A673 (cell line): ENCODE data around the gene EIF4EBP3. TPM values are rescaled to one million over a fixed set of nuclear protein-coding genes. Genes with fewer than 3 reads are reported as not detected.

ENCODE experiments used
- BruUV-seq: library from RNA; stranded (reverse); fragments of 400-500 nt; replicated peaks from 2 replicates; lab custom pipeline; 2021; lab: Mats Ljungman, UMichigan
- CTCF ChIA-PET: fragments of 300-600 bp; sonication (Branson Sonifier 250); formaldehyde crosslinking; loops from one replicate; lab custom pipeline; 2022; ENCODE audit warnings: antibody characterized with exemption; lab: Charles Lee
- POLR2A ChIA-PET: fragments of 300-600 bp; sonication (Branson Sonifier 250); formaldehyde crosslinking; loops from one replicate; lab custom pipeline; 2022; ENCODE audit warnings: antibody characterized with exemption; ENCODE audit not compliant: low non-redundant PET; lab: Charles Lee
- DNase-seq: peaks from one replicate; pipeline ENCODE4 v3.0.0-alpha.2; 2015; ENCODE audit warnings: low spot score
- H3K27ac ChIP-seq: fragments of 200-600 bp; sonication (generic); 2 replicates; pipeline ENCODE4 v1.5.1; 2016; ENCODE audit warnings: mixed run types, low read depth, mild to moderate bottlenecking, mixed read lengths, antibody characterized with exemption, low read length; ENCODE audit not compliant: poor library complexity, severe bottlenecking
- H3K27me3 ChIP-seq: fragments of 200-600 bp; sonication (generic); replicated peaks from 2 replicates; pipeline ENCODE4 v1.6.1; 2017; ENCODE audit warnings: mixed run types, low read depth, mild to moderate bottlenecking, mixed read lengths, antibody characterized with exemption, low read length; ENCODE audit not compliant: insufficient read depth, poor library complexity
- H3K36me3 ChIP-seq: fragments of 200-600 bp; sonication (generic); 2 replicates; pipeline ENCODE4 v1.6.1; 2016; ENCODE audit warnings: mixed run types, mild to moderate bottlenecking, mixed read lengths, antibody characterized with exemption, low read length; ENCODE audit not compliant: insufficient read depth, poor library complexity, severe bottlenecking
- H3K4me1 ChIP-seq: fragments of 200-600 bp; sonication (generic); 2 replicates; pipeline ENCODE4 v1.6.1; 2017; ENCODE audit warnings: mixed run types, mild to moderate bottlenecking, mixed read lengths, antibody characterized with exemption, low read length; ENCODE audit not compliant: insufficient read depth, poor library complexity, severe bottlenecking
- H3K4me3 ChIP-seq: fragments of 200-600 bp; sonication (generic); 2 replicates; pipeline ENCODE4 v1.5.1; 2016; ENCODE audit warnings: low read depth, mixed run types, mild to moderate bottlenecking, mixed read lengths, low read length; ENCODE audit not compliant: poor library complexity, severe bottlenecking
- H3K9me3 ChIP-seq: fragments of 200-600 bp; sonication (generic); 2 replicates; pipeline ENCODE4 v1.6.1; 2016; ENCODE audit warnings: mixed run types, low read depth, mild to moderate bottlenecking, mixed read lengths, antibody characterized with exemption, low read length; ENCODE audit not compliant: poor library complexity, severe bottlenecking
- CTCF ChIP-seq: fragments of 300-800, 200-600 bp; sonication (generic); conservative IDR thresholded peaks from 2 replicates; pipeline ENCODE4 v1.5.1; 2017; ENCODE audit warnings: low read depth, mild to moderate bottlenecking, antibody characterized with exemption, low read length, moderate library complexity, mixed read lengths
- EZH2 ChIP-seq: fragments of 200-600 bp; sonication (generic); IDR thresholded peaks from 2 replicates; pipeline ENCODE4 v1.6.1; 2017; ENCODE audit warnings: borderline replicate concordance, low read depth, mild to moderate bottlenecking, mixed read lengths, antibody characterized with exemption, low read length; ENCODE audit not compliant: poor library complexity, severe bottlenecking
- intact Hi-C: fragments of 100-400 bp; cut with micrococcal nuclease; formaldehyde crosslinking; loops from one replicate; pipeline ENCODE4 v1.10.0; 2022; ENCODE audit not compliant: unreplicated experiment
- total RNA-seq: library from RNA; stranded (reverse); gene quantifications from 2 replicates; pipeline ENCODE4 v1.2.3, GENCODE V29; 2021

Gene EIF4EBP3
- total RNA-seq, 1 experiment from 2014 or later = 7.6 TPM

- no peak for DNase-seq
- no peaks in the 10 kb centered on the region for H3K4me1 ChIP-seq
- intact Hi-C loops = no loop called here
- TF ChIP-seq EZH2 = no peak
- TF ChIP-seq CTCF = no peak
- no peak overlapping the region for H3K27ac ChIP-seq
- no peaks in the 10 kb centered on the region for H3K9me3 ChIP-seq
- BruUV-seq = no TSS peak
- ChIA-PET CTCF (no interaction called here), POLR2A (no interaction called here)
- no peak overlapping the region for H3K4me3 ChIP-seq
- no peaks in the 10 kb centered on the region for H3K36me3 ChIP-seq
- no peaks in the 10 kb centered on the region for H3K27me3 ChIP-seq
These were observed 40.0 kb downstream of the EIF4EBP3 start for GRCh38 chr5:140587495-140587894.

GRCh38 chr5:140588311-140589070 lies 41.0 kb downstream of the EIF4EBP3 start:
- H3K27me3 ChIP-seq = no peaks in the 10 kb centered on the region
- H3K4me1 ChIP-seq = no peaks in the 10 kb centered on the region
- H3K36me3 ChIP-seq = no peaks in the 10 kb centered on the region
- BruUV-seq = no TSS peak
- H3K4me3 ChIP-seq = no peak overlapping the region
- H3K27ac ChIP-seq = no peak overlapping the region
- H3K9me3 ChIP-seq = no peaks in the 10 kb centered on the region
- ChIA-PET CTCF (no interaction called here), POLR2A (no interaction called here)
- intact Hi-C loops = no loop called here
- TF ChIP-seq CTCF (no peak), EZH2 (no peak)
- DNase-seq = no peak

GRCh38 chr5:140590861-140591260 lies 43.4 kb downstream of the EIF4EBP3 start:
- no peak for DNase-seq
- BruUV-seq = no TSS peak
- H3K27me3 ChIP-seq = no peaks in the 10 kb centered on the region
- H3K4me1 ChIP-seq = no peaks in the 10 kb centered on the region
- TF ChIP-seq EZH2 (no peak), CTCF (no peak)
- H3K27ac ChIP-seq = no peak overlapping the region
- no peaks in the 10 kb centered on the region for H3K9me3 ChIP-seq
- ChIA-PET POLR2A (no interaction called here), CTCF (no interaction called here)
- no peaks in the 10 kb centered on the region for H3K36me3 ChIP-seq
- intact Hi-C loops = no loop called here
- no peak overlapping the region for H3K4me3 ChIP-seq
